Dermis microvascular lymphatic vessel endothelial cell (primary cell): ENCODE measurements around the gene MBD6. TPM values are rescaled to one million over a fixed set of nuclear protein-coding genes. Genes with fewer than 3 reads are reported as not detected.

Source experiments
- DNase-seq, 2 donors: peaks; one replicate each; pipeline versions ENCODE4 v3.0.0 to v3.0.0-alpha.2; 2010; ENCODE audit warnings: low read depth in 2 of 2
- total RNA-seq: library from RNA; depleted of rRNA; stranded (reverse); fragments of >200 nt; gene quantifications from 2 replicates; pipeline ENCODE4 v1.2.1, GENCODE V29; 2014

MBD6 gene
- total RNA-seq, 1 donor from 2014 or later, result 5.9 TPM

GRCh38 chr12:57527184-57527583 lies 4.6 kb downstream of the MBD6 start:
- DNase-seq, result no peak

- no peak for DNase-seq
These were observed 5.6 kb downstream of the MBD6 start for GRCh38 chr12:57528176-57528575.

- no peak for DNase-seq
These were observed 6.4 kb downstream of the MBD6 start for GRCh38 chr12:57528831-57529555.

- DNase-seq, result no peak
These were observed 7.2 kb downstream of the MBD6 start for GRCh38 chr12:57529831-57530230.

- DNase-seq, result no peak
These were observed 7.9 kb downstream of the MBD6 start for GRCh38 chr12:57530396-57531142.

- DNase-seq, result no peak
These were observed 9.2 kb downstream of the MBD6 start for GRCh38 chr12:57531836-57532235.

GRCh38 chr12:57533108-57533507 lies 10.5 kb downstream of the MBD6 start:
- DNase-seq, result no peak

GRCh38 chr12:57534250-57534649 lies 11.6 kb downstream of the MBD6 start:
- DNase-seq, result no peak

- peak in 1 of 2 donors; percentile 51 for DNase-seq
These were observed 12.4 kb downstream of the MBD6 start for GRCh38 chr12:57534991-57535543.

- no peak for DNase-seq
These were observed 13.4 kb downstream of the MBD6 start for GRCh38 chr12:57535764-57536596.

GRCh38 chr12:57536597-57536942 lies 13.9 kb downstream of the MBD6 start:
- no peak for DNase-seq

GRCh38 chr12:57539134-57539768 lies 16.6 kb downstream of the MBD6 start:
- DNase-seq, result no peak

- no peak for DNase-seq
These were observed 18.4 kb downstream of the MBD6 start for GRCh38 chr12:57541001-57541400.

GRCh38 chr12:57541717-57542116 lies 19.1 kb downstream of the MBD6 start:
- DNase-seq, result no peak

- DNase-seq, result peak in 1 of 2 donors; percentile 45
These were observed 21.0 kb downstream of the MBD6 start for GRCh38 chr12:57543581-57543980.

- peak in 1 of 2 donors; percentile 24 for DNase-seq
These were observed 23.3 kb downstream of the MBD6 start for GRCh38 chr12:57545809-57546437.

- DNase-seq, result peak; percentile 94 to 98
These were observed 24.0 kb downstream of the MBD6 start, which contains the start of gene DCTN2 for GRCh38 chr12:57546438-57547287. DCTN2 (minus strand) TSS chr12:57547192; CDS start chr12:57547063, 129 bp downstream.

- no peak for DNase-seq
These were observed 24.8 kb downstream of the MBD6 start for GRCh38 chr12:57547288-57548012.

GRCh38 chr12:57548013-57548315 lies 25.3 kb downstream of the MBD6 start:
- DNase-seq, result no peak
